ENCODE results near the gene RELCH. TPM values are rescaled to one million over a fixed set of nuclear protein-coding genes. Genes with fewer than 3 reads are reported as not detected.

The RELCH gene
- total RNA-seq, 1 donor from 2014 or later: 16.7 TPM

- TF ChIP-seq, protein P1, sequence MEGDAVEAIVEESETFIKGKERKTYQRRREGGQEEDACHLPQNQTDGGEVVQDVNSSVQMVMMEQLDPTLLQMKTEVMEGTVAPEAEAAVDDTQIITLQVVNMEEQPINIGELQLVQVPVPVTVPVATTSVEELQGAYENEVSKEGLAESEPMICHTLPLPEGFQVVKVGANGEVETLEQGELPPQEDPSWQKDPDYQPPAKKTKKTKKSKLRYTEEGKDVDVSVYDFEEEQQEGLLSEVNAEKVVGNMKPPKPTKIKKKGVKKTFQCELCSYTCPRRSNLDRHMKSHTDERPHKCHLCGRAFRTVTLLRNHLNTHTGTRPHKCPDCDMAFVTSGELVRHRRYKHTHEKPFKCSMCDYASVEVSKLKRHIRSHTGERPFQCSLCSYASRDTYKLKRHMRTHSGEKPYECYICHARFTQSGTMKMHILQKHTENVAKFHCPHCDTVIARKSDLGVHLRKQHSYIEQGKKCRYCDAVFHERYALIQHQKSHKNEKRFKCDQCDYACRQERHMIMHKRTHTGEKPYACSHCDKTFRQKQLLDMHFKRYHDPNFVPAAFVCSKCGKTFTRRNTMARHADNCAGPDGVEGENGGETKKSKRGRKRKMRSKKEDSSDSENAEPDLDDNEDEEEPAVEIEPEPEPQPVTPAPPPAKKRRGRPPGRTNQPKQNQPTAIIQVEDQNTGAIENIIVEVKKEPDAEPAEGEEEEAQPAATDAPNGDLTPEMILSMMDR (conservative IDR thresholded peaks at IDR 0.05; ENCODE audit: low read depth, low read length): no peak
- no peak for DNase-seq (ENCODE audit: low read depth)
- H3K4me3 ChIP-seq (ENCODE audit: low read depth, low read length): no peak overlapping the region
Measured at GRCh38 chr18:62348474-62348873, 161.4 kb downstream of the RELCH start.

DNA sequence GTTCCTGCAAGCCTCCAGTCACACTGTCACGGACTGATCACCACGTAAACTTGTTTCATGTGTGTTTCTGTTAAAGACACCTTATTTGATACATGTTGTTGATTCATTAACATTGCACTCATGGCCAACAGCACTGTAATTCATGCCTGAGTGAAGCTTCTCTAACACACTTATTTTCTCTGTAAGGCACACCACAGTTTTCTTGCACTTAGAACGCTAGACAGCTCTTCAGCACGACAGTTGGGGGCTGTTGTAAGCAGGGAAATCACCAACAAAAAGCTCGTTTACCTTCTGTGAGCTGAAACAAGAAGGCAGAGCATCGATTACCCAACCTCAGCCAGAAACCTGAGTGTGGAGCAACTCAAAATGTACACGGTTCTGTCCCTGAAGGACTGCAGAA is 166.1 kb downstream of the RELCH start:
- TF ChIP-seq, protein P1 (conservative IDR thresholded peaks at IDR 0.05; ENCODE audit: low read depth, low read length): no peak

GRCh38 chr18:62354151-62354550 is 167.1 kb downstream of the RELCH start:
- TF ChIP-seq, protein P1 (conservative IDR thresholded peaks at IDR 0.05; ENCODE audit: low read depth, low read length): no peak
- DNase-seq (ENCODE audit: low read depth): no peak
- no peak overlapping the region for H3K4me3 ChIP-seq (ENCODE audit: low read depth, low read length)

More for the DNA sequence above, 166.1 kb downstream of the RELCH start:
- DNase-seq (ENCODE audit: low read depth): no peak
- no peak overlapping the region for H3K4me3 ChIP-seq (ENCODE audit: low read depth, low read length)

GRCh38 chr18:62357079-62357719 is 170.1 kb downstream of the RELCH start:
- no peak overlapping the region for H3K4me3 ChIP-seq (ENCODE audit: low read depth, low read length)
- TF ChIP-seq, protein P1 (conservative IDR thresholded peaks at IDR 0.05; ENCODE audit: low read depth, low read length): no peak
- no peak for DNase-seq (ENCODE audit: low read depth)

Other genes starting within 250 kb of the RELCH start
- gene PIGN, start 199 bp upstream of the RELCH start, total RNA-seq: 14.3 and 21.4 TPM in 2 replicates
- 0.80 and 4.2 TPM in 2 replicates for gene TNFRSF11A, start 138.1 kb downstream of the RELCH start, total RNA-seq

All from epithelial cell of proximal tubule (primary cell).